H1 (cell line): ENCODE results near the gene KRT35. TPM values are rescaled to one million over a fixed set of nuclear protein-coding genes. Genes with fewer than 3 reads are reported as not detected.

Experiments
- CBX8 ChIP-seq: fragments of 300-800, 300-1000 bp; sonication (generic); IDR thresholded peaks from 2 replicates; pipeline ENCODE4 v1.7.1; 2016; ENCODE audit warnings: low read depth, low read length, borderline replicate concordance
- SRF ChIP-seq: IDR thresholded peaks from 2 replicates; pipeline ENCODE4 v1.6.1; 2011; ENCODE audit warnings: mild to moderate bottlenecking, low read depth, low read length, moderate library complexity
- polyA plus RNA-seq, 7 experiments: library from polyadenylated mRNA; depleted of rRNA in 3 of 7; stranded (reverse) in 5 of 7; unstranded in 2 of 7; fragments of >200 nt in 5 of 7; fragments of 200-250 nt in 2 of 7; gene quantifications; 1 replicate in 5 of 7; 2 replicates in 1 of 7; 4 replicates in 1 of 7; pipeline versions ENCODE4 v1.2.1 to v1.2.3, GENCODE V29; 2011 to 2013; ENCODE audit warnings: missing spikeins in 2 of 7, mixed read lengths in 2 of 7
- total RNA-seq: library from RNA; stranded (reverse); fragmentation: NEBNext Ultra II Directional; extraction: Animal tissue kit (Norgen Biotek cat#: 25700); gene quantifications from 2 replicates; pipeline ENCODE4 v1.2.1, GENCODE V29; 2021

Gene KRT35
- total and polyA plus RNA-seq, 2 of the 8 experiments (the other 6 are each of a cell fraction or from before 2014, with no cell fraction given) = not detected

GRCh38 chr17:41513168-41513547 is 32.2 kb upstream of the KRT35 start (continued):
- TF ChIP-seq SRF (no peak), CBX8 (no peak)
